Measurements from ENCODE around the gene SMIM8. TPM values are rescaled to one million over a fixed set of nuclear protein-coding genes. Genes with fewer than 3 reads are reported as not detected.

Gene SMIM8
- total and polyA plus RNA-seq, 2 donors (not counting 1 experiment from before 2014, with no cell fraction given), result 3.7 to 19.1 TPM

- H3K27ac Mint-ChIP-seq, result no peak overlapping the region
These were observed 41.0 kb upstream of the SMIM8 start for GRCh38 chr6:87281426-87281825.

DNA sequence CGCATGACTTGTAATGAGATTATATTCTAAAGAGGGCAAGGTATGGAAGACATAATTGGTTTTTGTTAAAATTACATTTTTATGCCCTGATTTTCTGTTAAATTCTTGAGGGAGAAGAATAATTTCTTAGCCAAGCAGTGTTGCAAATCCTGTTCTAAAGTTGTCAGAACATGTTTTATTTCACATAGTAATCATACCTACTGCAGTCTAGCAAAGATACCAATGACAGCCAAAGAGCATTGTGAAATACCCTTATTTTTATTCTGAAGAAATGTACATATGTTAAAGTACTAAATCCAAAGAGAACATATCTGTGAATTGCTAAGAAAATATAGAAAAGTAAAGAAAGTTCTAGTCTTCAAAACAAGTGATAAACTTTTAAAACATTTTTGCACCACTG lies 39.6 kb upstream of the SMIM8 start:
- ChIA-PET POLR2A (no interaction called here), CTCF (interaction anchor here (0.6 kb wide), 1 partner anchor 145 kb away, joined by 4 read pairs; no protein-coding TSS in a partner anchor)
- Histone ChIP-seq H2AFZ (ENCODE audit: insufficient read depth, low read depth, low read length, poor library complexity, severe bottlenecking) (no peak overlapping the region), H3K4me3 (ENCODE audit: control extremely low read depth in 1 of 5, extremely low read depth in 1 of 5, insufficient read depth in 1 of 5, low read depth in 2 of 5, low read length in 4 of 5) (no peak overlapping the region), H3K9ac (ENCODE audit: low read length) (no peak overlapping the region), H3K4me1 (ENCODE audit: control insufficient read depth in 2 of 2, insufficient read depth in 2 of 2, low read length in 2 of 2) (no peaks in the 10 kb centered on the region), H3K27me3 (replicated peaks in 1 of 4; ENCODE audit: control extremely low read depth in 1 of 4, control insufficient read depth in 3 of 4, insufficient read depth in 4 of 4, low read length in 3 of 4) (no peaks in the 10 kb centered on the region), H3K79me2 (ENCODE audit: control insufficient read depth, insufficient read depth, low read length) (no peaks in the 10 kb centered on the region), H3K36me3 (replicated peaks in 1 of 2; ENCODE audit: control extremely low read depth in 1 of 2, control insufficient read depth in 1 of 2, extremely low read depth in 1 of 2, insufficient read depth in 2 of 2, low read length in 1 of 2) (no peaks in the 10 kb centered on the region), H3K27ac (ENCODE audit: low read length in 2 of 2) (no peak overlapping the region), H3K9me3 (ENCODE audit: control extremely low read depth in 1 of 3, control insufficient read depth in 2 of 3, insufficient read depth in 1 of 3, low read length in 2 of 3) (no peaks in the 10 kb centered on the region), H3K4me2 (replicated peaks; ENCODE audit: low read depth, low read length, poor library complexity, severe bottlenecking) (no peak overlapping the region), H4K20me1 (ENCODE audit: control insufficient read depth, insufficient read depth, low read length, poor library complexity, severe bottlenecking) (no peaks in the 10 kb centered on the region)
- Mint-ChIP-seq H3K4me3 (no peak overlapping the region), H3K9me3 (ENCODE audit: insufficient read depth) (no peaks in the 10 kb centered on the region), H3K27ac (no peak overlapping the region), H3K4me1 (peaks cover 3% of the 10 kb centered on the region), H3K27me3 (peaks cover 15% of the 10 kb centered on the region)
- WGBS (ENCODE audit: insufficient coverage), result no CpG with 5 or more reads among the region's 1 CpG
- DNase-seq, result no peak
- intact Hi-C loops (cut with micrococcal nuclease), result no loop called here
- TF ChIP-seq, protein P1, sequence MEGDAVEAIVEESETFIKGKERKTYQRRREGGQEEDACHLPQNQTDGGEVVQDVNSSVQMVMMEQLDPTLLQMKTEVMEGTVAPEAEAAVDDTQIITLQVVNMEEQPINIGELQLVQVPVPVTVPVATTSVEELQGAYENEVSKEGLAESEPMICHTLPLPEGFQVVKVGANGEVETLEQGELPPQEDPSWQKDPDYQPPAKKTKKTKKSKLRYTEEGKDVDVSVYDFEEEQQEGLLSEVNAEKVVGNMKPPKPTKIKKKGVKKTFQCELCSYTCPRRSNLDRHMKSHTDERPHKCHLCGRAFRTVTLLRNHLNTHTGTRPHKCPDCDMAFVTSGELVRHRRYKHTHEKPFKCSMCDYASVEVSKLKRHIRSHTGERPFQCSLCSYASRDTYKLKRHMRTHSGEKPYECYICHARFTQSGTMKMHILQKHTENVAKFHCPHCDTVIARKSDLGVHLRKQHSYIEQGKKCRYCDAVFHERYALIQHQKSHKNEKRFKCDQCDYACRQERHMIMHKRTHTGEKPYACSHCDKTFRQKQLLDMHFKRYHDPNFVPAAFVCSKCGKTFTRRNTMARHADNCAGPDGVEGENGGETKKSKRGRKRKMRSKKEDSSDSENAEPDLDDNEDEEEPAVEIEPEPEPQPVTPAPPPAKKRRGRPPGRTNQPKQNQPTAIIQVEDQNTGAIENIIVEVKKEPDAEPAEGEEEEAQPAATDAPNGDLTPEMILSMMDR (IDR thresholded peaks at IDR 0.05), result no peak
- no peak for TF ChIP-seq EZH2 (IDR thresholded peaks at IDR 0.05; ENCODE audit: borderline replicate concordance, insufficient read depth, low read depth, low read length, poor library complexity, severe bottlenecking)
- no peak for ATAC-seq (ENCODE audit: low read depth)

More at GRCh38 chr6:87281426-87281825, 41.0 kb upstream of the SMIM8 start:
- peaks cover 3% of the 10 kb centered on the region for H3K4me1 Mint-ChIP-seq
- POLR2A ChIA-PET, result no interaction called here
- H3K4me3 ChIP-seq (ENCODE audit: control extremely low read depth in 1 of 5, extremely low read depth in 1 of 5, insufficient read depth in 1 of 5, low read depth in 2 of 5, low read length in 4 of 5), result no peak overlapping the region
- H3K4me3 Mint-ChIP-seq, result no peak overlapping the region
- no peak overlapping the region for H3K9ac ChIP-seq (ENCODE audit: low read length)
- no peak overlapping the region for H2AFZ ChIP-seq (ENCODE audit: insufficient read depth, low read depth, low read length, poor library complexity, severe bottlenecking)
- H3K9me3 ChIP-seq (ENCODE audit: control extremely low read depth in 1 of 3, control insufficient read depth in 2 of 3, insufficient read depth in 1 of 3, low read length in 2 of 3), result no peaks in the 10 kb centered on the region
- no peaks in the 10 kb centered on the region for H3K4me1 ChIP-seq (ENCODE audit: control insufficient read depth in 2 of 2, insufficient read depth in 2 of 2, low read length in 2 of 2)
- no peak for ATAC-seq (ENCODE audit: low read depth)
- no peaks in the 10 kb centered on the region for H3K79me2 ChIP-seq (ENCODE audit: control insufficient read depth, insufficient read depth, low read length)
- no peak overlapping the region for H3K27ac ChIP-seq (ENCODE audit: low read length in 2 of 2)
- TF ChIP-seq EZH2 (IDR thresholded peaks at IDR 0.05; ENCODE audit: borderline replicate concordance, insufficient read depth, low read depth, low read length, poor library complexity, severe bottlenecking), result no peak
- TF ChIP-seq, protein P1 (IDR thresholded peaks at IDR 0.05), result no peak
- no peaks in the 10 kb centered on the region for H3K9me3 Mint-ChIP-seq (ENCODE audit: insufficient read depth)
- no peak overlapping the region for H3K4me2 ChIP-seq (replicated peaks; ENCODE audit: low read depth, low read length, poor library complexity, severe bottlenecking)
- CTCF ChIA-PET, result interaction anchor here (1.1 kb wide), 1 partner anchor 215 kb away, joined by 4 read pairs; no protein-coding TSS in a partner anchor
- WGBS (ENCODE audit: insufficient coverage), result 100% methylated on average over 1 of the region's 1 CpG
- DNase-seq, result no peak
- H3K27me3 ChIP-seq (replicated peaks in 1 of 4; ENCODE audit: control extremely low read depth in 1 of 4, control insufficient read depth in 3 of 4, insufficient read depth in 4 of 4, low read length in 3 of 4), result no peaks in the 10 kb centered on the region
- intact Hi-C loops (cut with micrococcal nuclease), result no loop called here
- no peaks in the 10 kb centered on the region for H3K36me3 ChIP-seq (replicated peaks in 1 of 2; ENCODE audit: control extremely low read depth in 1 of 2, control insufficient read depth in 1 of 2, extremely low read depth in 1 of 2, insufficient read depth in 2 of 2, low read length in 1 of 2)
- no peaks in the 10 kb centered on the region for H4K20me1 ChIP-seq (ENCODE audit: control insufficient read depth, insufficient read depth, low read length, poor library complexity, severe bottlenecking)
- H3K27me3 Mint-ChIP-seq, result peaks cover 13% of the 10 kb centered on the region
